ENCODE results near the gene TUBGCP2. TPM values are rescaled to one million over a fixed set of nuclear protein-coding genes. Genes with fewer than 3 reads are reported as not detected.
A peak's percentile ranks its signal among the peaks of the same experiment; 100 is the strongest.

TUBGCP2 gene
- total and polyA plus RNA-seq, 2 of the 13 experiments (the other 11 are each of a cell fraction or from before 2014, with no cell fraction given): 21.3 to 34.5 TPM

- no peak for TF ChIP-seq AFF4 (CRISPR knock-in tag; IDR thresholded peaks at IDR 0.05)
- TF ChIP-seq ZNF841 (CRISPR knock-in tag; IDR thresholded peaks at IDR 0.05; ENCODE audit: borderline replicate concordance): 0 out of 2 replicates have a peak, but pooled peaks have one; percentile 27
- TF ChIP-seq RBM22 (optimal IDR thresholded peaks at IDR 0.05; ENCODE audit: low read length): no peak
- TF ChIP-seq ZFAT (CRISPR knock-in tag; conservative IDR thresholded peaks at IDR 0.05): no peak
- TF ChIP-seq ZNF512 (CRISPR knock-in tag; IDR thresholded peaks at IDR 0.05): no peak
- TF ChIP-seq, protein P1, sequence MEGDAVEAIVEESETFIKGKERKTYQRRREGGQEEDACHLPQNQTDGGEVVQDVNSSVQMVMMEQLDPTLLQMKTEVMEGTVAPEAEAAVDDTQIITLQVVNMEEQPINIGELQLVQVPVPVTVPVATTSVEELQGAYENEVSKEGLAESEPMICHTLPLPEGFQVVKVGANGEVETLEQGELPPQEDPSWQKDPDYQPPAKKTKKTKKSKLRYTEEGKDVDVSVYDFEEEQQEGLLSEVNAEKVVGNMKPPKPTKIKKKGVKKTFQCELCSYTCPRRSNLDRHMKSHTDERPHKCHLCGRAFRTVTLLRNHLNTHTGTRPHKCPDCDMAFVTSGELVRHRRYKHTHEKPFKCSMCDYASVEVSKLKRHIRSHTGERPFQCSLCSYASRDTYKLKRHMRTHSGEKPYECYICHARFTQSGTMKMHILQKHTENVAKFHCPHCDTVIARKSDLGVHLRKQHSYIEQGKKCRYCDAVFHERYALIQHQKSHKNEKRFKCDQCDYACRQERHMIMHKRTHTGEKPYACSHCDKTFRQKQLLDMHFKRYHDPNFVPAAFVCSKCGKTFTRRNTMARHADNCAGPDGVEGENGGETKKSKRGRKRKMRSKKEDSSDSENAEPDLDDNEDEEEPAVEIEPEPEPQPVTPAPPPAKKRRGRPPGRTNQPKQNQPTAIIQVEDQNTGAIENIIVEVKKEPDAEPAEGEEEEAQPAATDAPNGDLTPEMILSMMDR (CRISPR knock-in tag; IDR thresholded peaks at IDR 0.05): peak; percentile 10; the same call in 1 of the 2 replicates
- no peak for TF ChIP-seq MTF2 (CRISPR knock-in tag; IDR thresholded peaks at IDR 0.05; ENCODE audit: borderline replicate concordance)
- no peak for TF ChIP-seq LCORL (IDR thresholded peaks at IDR 0.05)
- no peak for TF ChIP-seq LCORL (CRISPR knock-in tag; IDR thresholded peaks at IDR 0.05)
- TF ChIP-seq ZNF576 (CRISPR knock-in tag; IDR thresholded peaks at IDR 0.05): no peak
- no peak for TF ChIP-seq THYN1 (CRISPR knock-in tag; IDR thresholded peaks at IDR 0.05; ENCODE audit: borderline replicate concordance, low read depth)
- TF ChIP-seq, protein P2, sequence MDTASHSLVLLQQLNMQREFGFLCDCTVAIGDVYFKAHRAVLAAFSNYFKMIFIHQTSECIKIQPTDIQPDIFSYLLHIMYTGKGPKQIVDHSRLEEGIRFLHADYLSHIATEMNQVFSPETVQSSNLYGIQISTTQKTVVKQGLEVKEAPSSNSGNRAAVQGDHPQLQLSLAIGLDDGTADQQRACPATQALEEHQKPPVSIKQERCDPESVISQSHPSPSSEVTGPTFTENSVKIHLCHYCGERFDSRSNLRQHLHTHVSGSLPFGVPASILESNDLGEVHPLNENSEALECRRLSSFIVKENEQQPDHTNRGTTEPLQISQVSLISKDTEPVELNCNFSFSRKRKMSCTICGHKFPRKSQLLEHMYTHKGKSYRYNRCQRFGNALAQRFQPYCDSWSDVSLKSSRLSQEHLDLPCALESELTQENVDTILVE (CRISPR knock-in tag; IDR thresholded peaks at IDR 0.05): no peak; the same call in 1 of the 2 replicates
- 0 out of 2 replicates have a peak, but pooled peaks have one; percentile 67 for TF ChIP-seq THAP8 (CRISPR knock-in tag; IDR thresholded peaks at IDR 0.05; ENCODE audit: borderline replicate concordance)
- no peak for TF ChIP-seq ZNF350 (CRISPR knock-in tag; IDR thresholded peaks at IDR 0.05; ENCODE audit: borderline replicate concordance, low read depth)
- no peak for TF ChIP-seq ZNF710 (CRISPR knock-in tag; IDR thresholded peaks at IDR 0.05; ENCODE audit: borderline replicate concordance)
- TF ChIP-seq ZEB1 (IDR thresholded peaks at IDR 0.05; ENCODE audit: insufficient replicate concordance, low read depth): no peak
- TF ChIP-seq ZNF678 (CRISPR knock-in tag; IDR thresholded peaks at IDR 0.05): no peak
Measured at GRCh38 chr10:133308421-133309099, at the start of gene TUBGCP2, which contains the start of gene ZNF511 (continued).
